Activated gamma-delta T cell (primary cell): ENCODE data around the gene TXK.
A peak's percentile ranks its signal among the peaks of the same experiment; 100 is the strongest.

Source experiments
- DNase-seq: peaks from one replicate; lab custom pipeline; 2025; lab: John Stamatoyannopoulos, UW

The TXK gene

DNA sequence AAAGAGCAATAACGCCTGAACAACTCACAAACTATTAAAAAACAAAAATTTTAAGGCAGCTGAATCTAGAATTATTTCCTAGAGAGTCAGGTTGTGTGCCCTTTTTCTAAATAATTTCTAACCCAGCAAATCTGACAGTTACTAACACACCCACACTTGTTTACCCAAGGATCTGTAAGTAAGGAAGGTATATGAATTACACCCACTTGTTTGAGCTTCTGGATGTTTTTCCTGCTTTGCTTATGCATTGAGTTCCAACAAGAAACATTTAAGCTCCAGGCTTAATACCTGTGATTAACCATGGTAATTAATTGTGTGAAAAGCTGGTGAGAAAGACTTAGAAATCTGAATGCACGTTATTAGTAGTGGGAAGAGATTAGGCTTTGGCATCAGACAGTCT lies 115.9 kb downstream of the TXK start:
- no peak for DNase-seq

GRCh38 chr4:48017108-48017571 lies 116.9 kb downstream of the TXK start:
- DNase-seq: peak; percentile 14
